Right renal cortex interstitium (tissue), 3 donors: ENCODE results near the gene GAS2L3. TPM values are rescaled to one million over a fixed set of nuclear protein-coding genes. Genes with fewer than 3 reads are reported as not detected.

Experiments used
- DNase-seq, 3 donors: peaks; one replicate each; pipeline ENCODE4 v3.0.0-alpha.2; 2013; ENCODE audit warnings: low read depth in 3 of 3, low spot score in 2 of 3
- polyA plus RNA-seq, 3 donors: library from polyadenylated mRNA; unstranded; fragments of 120-200 nt; gene quantifications; one replicate each; pipeline ENCODE4 v1.2.1, GENCODE V29; 2013; ENCODE audit not compliant: insufficient read length in 3 of 3

The GAS2L3 gene
- polyA plus RNA-seq, 3 donors = 18.3 to 20.1 (median 18.5) TPM

DNA sequence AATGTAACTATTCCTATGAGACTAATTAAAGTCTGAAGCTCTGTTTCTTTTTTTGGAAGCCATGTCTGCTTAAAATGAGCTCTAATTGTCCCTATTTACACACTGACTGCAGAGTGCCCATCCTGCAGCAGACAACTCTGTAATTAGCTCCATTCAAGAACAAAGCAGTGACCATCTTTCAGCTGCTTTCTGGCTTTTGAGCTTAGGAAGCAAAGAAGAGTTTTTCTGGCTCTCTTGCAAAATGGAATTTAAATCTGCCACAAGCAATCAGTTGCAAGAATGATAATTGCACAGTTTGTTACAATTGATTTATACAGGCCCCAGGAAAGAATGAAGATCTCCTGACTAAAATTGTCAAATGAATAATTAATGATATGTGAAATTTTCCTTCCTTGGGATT is 83.4 kb downstream of the GAS2L3 start:
- no peak for DNase-seq

- no peak for DNase-seq
Observed at GRCh38 chr12:100661300-100661951, 87.9 kb downstream of the GAS2L3 start.

- DNase-seq = no peak
Observed at GRCh38 chr12:100666588-100666987, 93.1 kb downstream of the GAS2L3 start.

- peak in 2 of 3 donors; percentile 7 to 41 for DNase-seq
Observed at GRCh38 chr12:100668945-100669536, 95.6 kb downstream of the GAS2L3 start.

- DNase-seq = no peak
Observed at GRCh38 chr12:100669922-100670321, 96.4 kb downstream of the GAS2L3 start.

DNA sequence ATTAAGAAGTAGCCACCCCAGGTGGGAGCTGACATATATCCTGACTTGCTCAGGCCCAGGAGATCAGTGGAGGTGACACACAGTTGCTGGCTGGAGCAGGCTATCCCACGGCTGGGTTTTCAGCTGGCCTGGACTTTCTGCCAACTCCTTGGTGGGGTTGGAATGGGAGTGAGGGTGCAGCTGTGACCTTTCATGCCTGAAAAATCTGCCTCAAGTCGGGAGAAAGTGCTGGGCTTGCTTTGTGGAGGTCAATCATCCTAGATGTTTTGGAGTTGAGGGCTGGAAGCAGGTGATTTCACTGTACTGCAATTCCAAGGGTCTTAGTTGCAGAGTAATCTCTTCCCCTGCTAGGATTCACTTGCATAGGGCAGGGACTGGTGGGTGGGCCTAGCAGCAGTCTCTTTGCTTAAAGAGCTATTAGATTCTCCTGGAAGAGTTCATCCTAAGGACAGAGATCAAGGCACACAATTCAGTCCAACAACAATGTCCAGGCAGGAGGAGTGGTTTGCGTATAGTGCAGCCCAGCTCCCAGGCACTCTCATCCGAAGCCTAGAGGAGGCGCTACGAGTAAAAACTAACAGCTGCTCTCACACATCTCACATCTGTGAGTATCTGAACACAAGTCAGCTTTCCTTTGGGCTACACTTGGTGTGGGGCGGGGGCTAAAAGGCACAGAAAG is 98.1 kb downstream of the GAS2L3 start:
- no peak for DNase-seq

GRCh38 chr12:100672075-100672592 is 98.7 kb downstream of the GAS2L3 start:
- no peak for DNase-seq

GRCh38 chr12:100674036-100674888 is 100.8 kb downstream of the GAS2L3 start:
- DNase-seq = no peak

Other genes with a start within 250 kb of the GAS2L3 start
- under 1 TPM; 0.24 to 0.53 (median 0.32) TPM for gene SLC17A8, start 216.6 kb upstream of the GAS2L3 start, polyA plus RNA-seq
- gene NR1H4, start 99.8 kb upstream of the GAS2L3 start, polyA plus RNA-seq = 10 to 100 TPM; 14.2 to 17.7 (median 15.4) TPM
- 1 to 10 TPM in 1 of 3 donors, under 1 TPM in 2; 0.54 to 1.1 (median 0.92) TPM for gene ANO4, start 221.1 kb downstream of the GAS2L3 start, polyA plus RNA-seq